CD4-positive, alpha-beta T cell (primary cell): ENCODE measurements around the gene CELF4. TPM values are rescaled to one million over a fixed set of nuclear protein-coding genes. Genes with fewer than 3 reads are reported as not detected.

ENCODE experiments used
- ATAC-seq: fragments of 200-7000 bp; cut with Tn5 transposase; one replicate; pipeline ENCODE4 v1.10.0; 2022; ENCODE audit warnings: mild to moderate bottlenecking; ENCODE audit not compliant: poor library complexity
- CTCF ChIA-PET: fragments of 350-600 bp; sonication (Branson Sonifier 250); formaldehyde crosslinking; loops from one replicate; lab custom pipeline; 2021; ENCODE audit warnings: antibody characterized with exemption, inconsistent platforms; lab: Charles Lee
- POLR2A ChIA-PET: fragments of 350-600 bp; sonication (Branson Sonifier 250); formaldehyde crosslinking; loops from one replicate; lab custom pipeline; 2021; ENCODE audit warnings: antibody characterized with exemption, inconsistent platforms; lab: Charles Lee
- DNase-seq, 14 experiments: peaks; one replicate each; pipeline ENCODE4 v3.0.0-alpha.2; 2013 to 2020; ENCODE audit warnings: mixed read lengths in 2 of 14
- H3K27ac ChIP-seq, 2 donors: one replicate each; pipeline versions ENCODE4 v1.5.1 to v1.7.0; 2013; ENCODE audit warnings: low read length in 2 of 2, low read depth in 1 of 2, mild to moderate bottlenecking in 1 of 2
- H3K27me3 ChIP-seq, 2 experiments: 1 replicate in 1 of 2; 2 replicates in 1 of 2; pipeline versions ENCODE4 v1.6.1 to v1.7.0; 2013; ENCODE audit warnings: low read length in 2 of 2, control low read depth in 1 of 2, mild to moderate bottlenecking in 1 of 2, moderate library complexity in 1 of 2; ENCODE audit not compliant: insufficient read depth in 2 of 2, control insufficient read depth in 1 of 2
- H3K36me3 ChIP-seq: one replicate; pipeline ENCODE4 v1.6.1; 2013; ENCODE audit warnings: low read length, control low read depth; ENCODE audit not compliant: insufficient read depth
- H3K4me1 ChIP-seq: one replicate; pipeline ENCODE4 v1.6.1; 2013; ENCODE audit warnings: low read length, control low read depth; ENCODE audit not compliant: insufficient read depth
- H3K4me3 ChIP-seq: one replicate; pipeline ENCODE4 v1.5.1; 2013; ENCODE audit warnings: mild to moderate bottlenecking, low read length, moderate library complexity
- H3K9me3 ChIP-seq, 2 experiments: 1 replicate in 1 of 2; 2 replicates in 1 of 2; pipeline versions ENCODE4 v1.6.1 to v1.7.0; 2013; ENCODE audit warnings: low read length in 2 of 2, mild to moderate bottlenecking in 2 of 2, control low read depth in 1 of 2, moderate library complexity in 1 of 2; ENCODE audit not compliant: control insufficient read depth in 1 of 2, insufficient read depth in 1 of 2
- H3K27ac Mint-ChIP-seq: one replicate; pipeline ENCODE4 v1.8.0; 2020; ENCODE audit warnings: mixed read lengths
- H3K27me3 Mint-ChIP-seq: one replicate; pipeline ENCODE4 v1.8.0; 2021; ENCODE audit warnings: mixed read lengths
- H3K36me3 Mint-ChIP-seq: one replicate; pipeline ENCODE4 v1.8.0; 2021; ENCODE audit warnings: low read depth, mixed read lengths
- H3K4me1 Mint-ChIP-seq: one replicate; pipeline ENCODE4 v1.8.0; 2021; ENCODE audit warnings: low read depth, mixed read lengths
- H3K4me3 Mint-ChIP-seq: one replicate; pipeline ENCODE4 v1.8.0; 2020; ENCODE audit warnings: mild to moderate bottlenecking, mixed read lengths
- H3K9me3 Mint-ChIP-seq: one replicate; pipeline ENCODE4 v1.8.0; 2020; ENCODE audit warnings: mixed read lengths
- intact Hi-C, 2 experiments: fragments of 100-400 bp; cut with DNase I in 1 of 2; cut with micrococcal nuclease in 1 of 2; formaldehyde crosslinking; loops; one replicate each; pipeline versions ENCODE4 v1.15.1 to v1.9.0; 2023 to 2025; cut with DNase I, micrococcal nuclease
- total RNA-seq, 174 experiments: library from RNA in 2 of 174; stranded (reverse) in 2 of 174; gene quantifications; one replicate each; pipeline ENCODE4 v1.2.3 and lab custom pipeline; 2021 to 2026
- TF ChIP-seq, protein P1 (sequence below): fragments of 200-600 bp; IDR thresholded peaks from one replicate; pipeline ENCODE4 v1.8.0; 2022; ENCODE audit warnings: antibody characterized with exemption, mild to moderate bottlenecking

Gene CELF4
- total RNA-seq, 2 experiments from 2014 or later: not detected

GRCh38 chr18:37551846-37552245, 13.8 kb downstream of the CELF4 start:
- Mint-ChIP-seq H3K4me3 (no peak overlapping the region), H3K27ac (no peak overlapping the region), H3K36me3 (no peaks in the 10 kb centered on the region), H3K27me3 (peaks cover 15% of the 10 kb centered on the region), H3K4me1 (no peaks in the 10 kb centered on the region), H3K9me3 (no peaks in the 10 kb centered on the region)
- Histone ChIP-seq H3K36me3 (no peaks in the 10 kb centered on the region), H3K27ac (no peak overlapping the region), H3K4me1 (no peaks in the 10 kb centered on the region), H3K27me3 (peaks cover 0 to 5% of the 10 kb centered on the region in 2 experiments), H3K9me3 (peaks cover 0 to 13% of the 10 kb centered on the region in 2 experiments), H3K4me3 (no peak overlapping the region)
- TF ChIP-seq, protein P1, sequence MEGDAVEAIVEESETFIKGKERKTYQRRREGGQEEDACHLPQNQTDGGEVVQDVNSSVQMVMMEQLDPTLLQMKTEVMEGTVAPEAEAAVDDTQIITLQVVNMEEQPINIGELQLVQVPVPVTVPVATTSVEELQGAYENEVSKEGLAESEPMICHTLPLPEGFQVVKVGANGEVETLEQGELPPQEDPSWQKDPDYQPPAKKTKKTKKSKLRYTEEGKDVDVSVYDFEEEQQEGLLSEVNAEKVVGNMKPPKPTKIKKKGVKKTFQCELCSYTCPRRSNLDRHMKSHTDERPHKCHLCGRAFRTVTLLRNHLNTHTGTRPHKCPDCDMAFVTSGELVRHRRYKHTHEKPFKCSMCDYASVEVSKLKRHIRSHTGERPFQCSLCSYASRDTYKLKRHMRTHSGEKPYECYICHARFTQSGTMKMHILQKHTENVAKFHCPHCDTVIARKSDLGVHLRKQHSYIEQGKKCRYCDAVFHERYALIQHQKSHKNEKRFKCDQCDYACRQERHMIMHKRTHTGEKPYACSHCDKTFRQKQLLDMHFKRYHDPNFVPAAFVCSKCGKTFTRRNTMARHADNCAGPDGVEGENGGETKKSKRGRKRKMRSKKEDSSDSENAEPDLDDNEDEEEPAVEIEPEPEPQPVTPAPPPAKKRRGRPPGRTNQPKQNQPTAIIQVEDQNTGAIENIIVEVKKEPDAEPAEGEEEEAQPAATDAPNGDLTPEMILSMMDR: no peak
- ATAC-seq (no peak), DNase-seq (no peak)
- CTCF ChIA-PET: no interaction called here
- intact Hi-C loops: no loop called here
- POLR2A ChIA-PET: no interaction called here

- intact Hi-C loops: no loop called here
- Histone ChIP-seq H3K9me3 (peaks cover 0 to 13% of the 10 kb centered on the region in 2 experiments), H3K4me3 (no peak overlapping the region), H3K27ac (no peak overlapping the region), H3K4me1 (no peaks in the 10 kb centered on the region), H3K36me3 (no peaks in the 10 kb centered on the region), H3K27me3 (peaks cover 0 to 5% of the 10 kb centered on the region in 2 experiments)
- TF ChIP-seq, protein P1: no peak
- H3K9me3 Mint-ChIP-seq: no peaks in the 10 kb centered on the region
- no peak overlapping the region for H3K27ac Mint-ChIP-seq
- DNase-seq: no peak
- H3K27me3 Mint-ChIP-seq: peaks cover 15% of the 10 kb centered on the region
- no peak for ATAC-seq
- POLR2A ChIA-PET: no interaction called here
- no peak overlapping the region for H3K4me3 Mint-ChIP-seq
- no peaks in the 10 kb centered on the region for H3K4me1 Mint-ChIP-seq
- no peaks in the 10 kb centered on the region for H3K36me3 Mint-ChIP-seq
- CTCF ChIA-PET: no interaction called here
These were observed 14.3 kb downstream of the CELF4 start for GRCh38 chr18:37551249-37551648.

DNA sequence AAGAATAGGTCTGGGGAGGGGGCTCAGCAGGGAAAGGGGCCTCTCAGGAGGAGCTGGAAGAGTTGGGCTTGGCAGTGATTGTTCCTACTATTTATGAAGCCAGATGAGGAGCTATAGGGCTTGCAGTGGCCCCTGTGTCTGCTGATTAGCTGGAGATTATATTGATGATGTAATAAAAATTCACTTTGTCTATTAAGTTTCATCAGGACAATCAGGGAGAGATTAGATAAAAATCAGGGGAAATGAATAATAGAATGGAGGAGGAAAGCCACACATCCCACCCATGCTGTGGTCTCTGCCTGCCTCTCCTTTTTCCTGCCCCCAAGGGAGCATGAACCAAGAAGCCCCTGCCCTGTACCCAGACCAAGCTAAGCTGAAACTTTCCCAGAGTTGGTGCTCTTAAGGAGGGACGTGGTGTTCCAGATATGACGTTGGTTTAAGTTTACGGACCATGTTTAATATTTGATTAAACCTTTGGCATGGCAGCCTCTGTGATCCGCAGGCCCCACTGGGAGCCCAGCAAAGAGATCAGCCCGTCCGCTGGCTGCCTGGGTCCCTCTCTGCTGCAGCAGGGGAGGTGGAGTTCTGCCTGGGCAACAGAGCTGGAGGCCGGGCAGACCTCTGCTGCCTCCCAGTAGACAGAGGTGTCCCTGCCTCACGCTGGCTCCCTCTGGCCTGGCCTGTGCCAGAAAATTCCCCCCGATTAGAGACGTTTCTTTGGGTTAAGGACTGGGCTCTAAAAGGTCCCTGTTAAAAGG, 15.3 kb downstream of the CELF4 start:
- POLR2A ChIA-PET: no interaction called here
- H3K4me3 Mint-ChIP-seq: no peak overlapping the region
- no peaks in the 10 kb centered on the region for H3K36me3 Mint-ChIP-seq
- TF ChIP-seq, protein P1: no peak
- Histone ChIP-seq H3K4me1 (no peaks in the 10 kb centered on the region), H3K27ac (no peak overlapping the region), H3K9me3 (peaks cover 0 to 16% of the 10 kb centered on the region in 2 experiments), H3K4me3 (no peak overlapping the region), H3K27me3 (peaks cover 0 to 5% of the 10 kb centered on the region in 2 experiments), H3K36me3 (no peaks in the 10 kb centered on the region)
- intact Hi-C loops: no loop called here
- H3K9me3 Mint-ChIP-seq: no peaks in the 10 kb centered on the region
- DNase-seq (no peak), ATAC-seq (no peak)
- H3K4me1 Mint-ChIP-seq: no peaks in the 10 kb centered on the region
- no peak overlapping the region for H3K27ac Mint-ChIP-seq
- peaks cover 22% of the 10 kb centered on the region for H3K27me3 Mint-ChIP-seq
- CTCF ChIA-PET: no interaction called here
